HepG2 (cell line): ENCODE results near the gene TMEM127. TPM values are rescaled to one million over a fixed set of nuclear protein-coding genes. Genes with fewer than 3 reads are reported as not detected.

ENCODE experiments used
- ATAC-seq: fragments of 200-7000 bp; cut with Tn5 transposase; 3 replicates; pipeline ENCODE4 v1.9.1; 2020; ENCODE audit warnings: mild to moderate bottlenecking, moderate library complexity
- BruUV-seq: library from RNA; stranded (reverse); fragments of 400-500 nt; replicated peaks from 2 replicates; lab custom pipeline; 2021; lab: Mats Ljungman, UMichigan
- CTCF ChIA-PET: fragments of 300-600 bp; formaldehyde crosslinking; extraction: SDS; loops from one replicate; lab custom pipeline; 2021; ENCODE audit warnings: low total read pairs, inconsistent platforms, low intra/inter-chr PET ratio; lab: Yijun Ruan, JAX
- POLR2A ChIA-PET: fragments of 350-600 bp; sonication (Branson Sonifier 250); formaldehyde crosslinking; loops from one replicate; lab custom pipeline; 2020; ENCODE audit warnings: antibody characterized with exemption, inconsistent platforms; lab: Yijun Ruan, JAX
- DNase-seq: peaks from one replicate; pipeline ENCODE4 v3.0.0-alpha.2; 2015; ENCODE audit warnings: low spot score
- FAIRE-seq: peaks from 3 replicates; lab custom pipeline; 2011; peaks lifted over from hg19 to GRCh38; lab: Jason Lieb, UNC
- H2AFZ ChIP-seq: one replicate; pipeline ENCODE4 v1.6.1; 2011; ENCODE audit warnings: low read length, inconsistent platforms
- H3K27ac ChIP-seq: fragments of 300-600 bp; 3 replicates; pipeline ENCODE4 v1.8.0; 2011; ENCODE audit warnings: mixed run types, mild to moderate bottlenecking, mixed read lengths, low read length, inconsistent platforms; ENCODE audit not compliant: insufficient read depth; ENCODE audit errors: extremely low read length
- H3K27me3 ChIP-seq, 2 experiments: fragments of 200-600 bp in 1 of 2; 2 replicates in 1 of 2; 3 replicates in 1 of 2; pipeline versions ENCODE4 v1.6.0 to v1.8.0; 2011; ENCODE audit warnings: low read length in 2 of 2, mild to moderate bottlenecking in 2 of 2, moderate library complexity in 2 of 2, inconsistent platforms in 1 of 2; ENCODE audit not compliant: insufficient read depth in 2 of 2, control insufficient read depth in 1 of 2
- H3K36me3 ChIP-seq, 2 experiments: fragments of 200-600 bp in 1 of 2; replicated peaks in 1 of 2; 2 replicates in 1 of 2; 3 replicates in 1 of 2; pipeline versions ENCODE4 v1.5.1 to v1.8.0; 2011; ENCODE audit warnings: low read length in 2 of 2, inconsistent platforms in 1 of 2; ENCODE audit not compliant: insufficient read depth in 2 of 2, control insufficient read depth in 1 of 2
- H3K4me1 ChIP-seq: 2 replicates; pipeline ENCODE4 v1.5.1; 2012; ENCODE audit warnings: low read length, inconsistent platforms; ENCODE audit not compliant: insufficient read depth
- H3K4me2 ChIP-seq: 2 replicates; pipeline ENCODE4 v1.6.0; 2011; ENCODE audit warnings: low read depth, low read length, inconsistent platforms
- H3K4me3 ChIP-seq, 3 experiments: fragments of 200-600 bp in 1 of 3; sonication (generic), shearing (Covaris generic) in 1 of 3; replicated peaks in 1 of 3; 2 replicates each; pipeline ENCODE4 v1.5.1; 2011 to 2016; ENCODE audit warnings: low read length in 3 of 3, inconsistent platforms in 2 of 3, low read depth in 2 of 3, mild to moderate bottlenecking in 2 of 3, control low read depth in 1 of 3, mixed read lengths in 1 of 3; ENCODE audit not compliant: insufficient read depth in 1 of 3
- H3K79me2 ChIP-seq: one replicate; pipeline ENCODE4 v1.6.1; 2011; ENCODE audit warnings: low read length, inconsistent platforms; ENCODE audit not compliant: insufficient read depth
- H3K9ac ChIP-seq: 2 replicates; pipeline ENCODE4 v1.6.0; 2011; ENCODE audit warnings: mild to moderate bottlenecking, low read depth, low read length, inconsistent platforms; ENCODE audit not compliant: insufficient read depth
- H3K9me3 ChIP-seq: 2 replicates; pipeline ENCODE4 v1.5.1; 2012; ENCODE audit warnings: mild to moderate bottlenecking, low read length
- H4K20me1 ChIP-seq: 2 replicates; pipeline ENCODE4 v1.6.0; 2011; ENCODE audit warnings: inconsistent platforms, mild to moderate bottlenecking, low read length, moderate library complexity; ENCODE audit not compliant: insufficient read depth
- BHLHE40 ChIP-seq: IDR thresholded peaks from 2 replicates; pipeline ENCODE4 v1.6.1; 2011; ENCODE audit warnings: low read length, improper control_type of control experiment
- HHEX ChIP-seq: IDR thresholded peaks from 2 replicates; pipeline ENCODE4 v1.6.1; 2016; ENCODE audit warnings: control low read depth
- NFIC ChIP-seq: IDR thresholded peaks from 2 replicates; pipeline ENCODE4 v1.6.1; 2012; ENCODE audit warnings: mild to moderate bottlenecking, low read length, inconsistent platforms
- PHF5A ChIP-seq: IDR thresholded peaks from one replicate; pipeline ENCODE4 v1.6.1; 2018; ENCODE audit warnings: low read depth, missing genetic modification reagents; ENCODE audit not compliant: unreplicated experiment
- RARA ChIP-seq: IDR thresholded peaks from 2 replicates; pipeline ENCODE4 v1.6.1; 2016; ENCODE audit warnings: missing genetic modification reagents, missing compliant biosample characterization
- RFX1 ChIP-seq: fragments of 450-650 bp; IDR thresholded peaks from 2 replicates; pipeline ENCODE4 v1.6.1; 2017
- SATB2 ChIP-seq: sonication (generic); formaldehyde crosslinking; IDR thresholded peaks from 2 replicates; pipeline ENCODE4 v1.5.0; 2020; ENCODE audit warnings: missing genetic modification reagents
- SIN3B ChIP-seq: fragments of 150-350 bp; IDR thresholded peaks from 2 replicates; pipeline ENCODE4 v1.6.1; 2014; ENCODE audit warnings: low read length
- ZBTB7B ChIP-seq: sonication (generic); formaldehyde crosslinking; IDR thresholded peaks from 2 replicates; pipeline ENCODE4 v1.4.0; 2020; ENCODE audit warnings: missing genetic modification reagents
- ZMYM4 ChIP-seq: sonication (generic); formaldehyde crosslinking; IDR thresholded peaks from 2 replicates; pipeline ENCODE4 v1.8.1; 2023; ENCODE audit warnings: mild to moderate bottlenecking, missing genetic modification reagents
- ZNF230 ChIP-seq: sonication (generic); formaldehyde crosslinking; IDR thresholded peaks from 2 replicates; pipeline ENCODE4 v1.4.0; 2020; ENCODE audit warnings: mild to moderate bottlenecking, missing genetic modification reagents
- ZNF296 ChIP-seq: sonication (generic); formaldehyde crosslinking; conservative IDR thresholded peaks from 2 replicates; pipeline ENCODE4 v1.5.0; 2020; ENCODE audit warnings: mild to moderate bottlenecking, missing genetic modification reagents
- ZNF460 ChIP-seq: sonication (generic); formaldehyde crosslinking; IDR thresholded peaks from 2 replicates; pipeline ENCODE4 v1.5.1; 2020; ENCODE audit warnings: missing genetic modification reagents, mild to moderate bottlenecking, borderline replicate concordance
- ZNF558 ChIP-seq: sonication (generic); formaldehyde crosslinking; IDR thresholded peaks from 2 replicates; pipeline ENCODE4 v1.9.0; 2022; ENCODE audit warnings: mild to moderate bottlenecking, missing genetic modification reagents, borderline replicate concordance
- ZNF75D ChIP-seq: sonication (generic); formaldehyde crosslinking; IDR thresholded peaks from 2 replicates; pipeline ENCODE4 v1.8.1; 2023; ENCODE audit warnings: missing genetic modification reagents, mild to moderate bottlenecking, borderline replicate concordance
- ZNF790 ChIP-seq: sonication (generic); formaldehyde crosslinking; IDR thresholded peaks from 2 replicates; pipeline ENCODE4 v1.8.0; 2022; ENCODE audit warnings: missing genetic modification reagents, mild to moderate bottlenecking, borderline replicate concordance
- WGBS: methylation state at CpG from one replicate; pipeline ENCODE4 v1.1.6; 2017; ENCODE audit warnings: low lambda C conversion rate; 5-methylcytosine and 5-hydroxymethylcytosine counted together
- in situ Hi-C: cut with HindIII; loops from 2 replicates; pipeline ENCODE4 v1.10.0; 2017; ENCODE audit warnings: low pct_unique_long_range_greater_than_20kb; ENCODE audit not compliant: extremely low pct_ligation_motif_present
- intact Hi-C: fragments of 100-400 bp; cut with micrococcal nuclease; formaldehyde crosslinking; loops from one replicate; pipeline ENCODE4 v1.10.0; 2022; ENCODE audit not compliant: unreplicated experiment
- polyA plus RNA-seq, 8 experiments: library from polyadenylated mRNA; depleted of rRNA in 3 of 8; stranded (reverse) in 7 of 8; unstranded in 1 of 8; fragments of >200 nt; fragmentation: Illumina TruSeq in 4 of 8; extraction: Trizol in 4 of 8; gene quantifications; 2 replicates each; pipeline versions ENCODE4 v1.2.1 to v1.2.3, GENCODE V29; 2011 to 2016; ENCODE audit warnings: low read depth in 4 of 8, missing spikeins in 1 of 8, mixed read lengths in 1 of 8; ENCODE audit not compliant: insufficient read depth in 1 of 8
- total RNA-seq, 5 experiments: library from RNA; depleted of rRNA; stranded (reverse); fragments of >200 nt; fragmentation: Illumina TruSeq; extraction: Trizol; gene quantifications; 2 replicates each; pipeline ENCODE4 v1.2.3, GENCODE V29; 2016; ENCODE audit warnings: low read depth in 1 of 5
- TF ChIP-seq, protein P1 (sequence below): sonication (generic); formaldehyde crosslinking; IDR thresholded peaks from 2 replicates; pipeline ENCODE4 v1.4.0; 2020; ENCODE audit warnings: missing genetic modification reagents, borderline replicate concordance
- TF ChIP-seq, protein P2 (sequence below), 2 experiments: IDR thresholded peaks; 2 replicates each; pipeline ENCODE4 v1.6.1; 2011 to 2012; ENCODE audit warnings: low read length in 2 of 2, borderline replicate concordance in 1 of 2, low read depth in 1 of 2, mild to moderate bottlenecking in 1 of 2, moderate library complexity in 1 of 2
- TF ChIP-seq, protein P3 (sequence below): sonication (generic); formaldehyde crosslinking; IDR thresholded peaks from 2 replicates; pipeline ENCODE4 v1.5.0; 2020; ENCODE audit warnings: missing genetic modification reagents, mild to moderate bottlenecking, borderline replicate concordance

TMEM127 gene
- total and polyA plus RNA-seq, 2 of the 13 experiments (the other 11 are each of a cell fraction or from before 2014, with no cell fraction given) = 21.5 to 33.9 TPM

DNA sequence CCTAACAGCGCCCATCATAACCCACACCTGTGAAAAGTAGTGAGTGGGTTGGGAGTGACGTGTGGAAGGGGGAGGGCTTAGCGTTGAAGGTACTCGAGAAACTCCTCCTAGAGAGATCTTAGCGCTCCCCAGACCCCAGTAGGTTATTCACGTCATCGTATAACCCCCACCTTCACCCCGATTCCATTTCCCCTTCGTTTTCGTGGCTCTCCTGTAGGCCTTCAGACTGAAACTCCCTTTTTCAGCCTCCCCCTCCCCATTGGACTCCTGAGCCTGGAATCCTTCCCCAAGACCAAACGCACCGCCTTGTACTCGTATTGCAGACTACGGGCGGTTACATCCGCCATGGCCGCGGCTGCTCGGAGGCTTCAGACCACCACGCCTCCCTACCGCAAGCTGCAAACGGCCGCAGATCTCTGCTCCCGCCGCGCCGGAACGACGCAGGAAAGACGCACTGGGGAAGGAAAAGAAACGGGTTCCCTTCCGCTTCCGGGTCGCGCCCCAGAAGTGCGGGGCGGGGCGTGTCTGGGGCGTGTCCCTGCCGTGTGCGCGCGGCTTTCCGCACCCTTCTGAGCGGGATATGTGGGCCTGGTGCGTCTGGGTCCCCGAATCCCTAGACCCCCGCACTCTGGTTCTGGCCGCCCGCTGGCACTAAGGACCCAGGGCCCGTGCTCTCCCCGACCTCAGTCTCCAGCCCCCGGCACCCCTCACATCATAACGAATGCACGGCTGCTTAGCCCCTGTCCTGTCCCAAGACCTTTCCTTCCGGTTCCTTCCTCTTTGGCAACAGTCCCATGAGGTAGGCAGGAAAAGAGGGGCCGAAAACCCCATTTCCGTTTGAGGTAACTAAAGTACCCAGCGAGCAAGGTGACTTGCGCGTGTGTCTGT is 39.5 kb upstream of the TMEM127 start, which contains the start of gene SNRNP200:
Gene SNRNP200 (minus strand): TSS at position 456 of the 888 bp plus-strand sequence. CDS start 109 bp downstream, at position 347.
- no peaks in the 10 kb centered on the region for H3K9me3 ChIP-seq
- H3K9ac ChIP-seq = peak within 1 kb of the TSS; percentile 85
- DNase-seq (peak; percentile 86), FAIRE-seq (peak; percentile 66), ATAC-seq (peak; percentile 98)
- H3K4me2 ChIP-seq = peak within 1 kb of the TSS; percentile 89
- peak within 1 kb of the TSS; percentile 8 for H2AFZ ChIP-seq
- ChIA-PET CTCF (interaction anchor here (1.4 kb wide), 1 partner anchor 203 kb away, joined by 4 read pairs; no protein-coding TSS in a partner anchor), POLR2A (interaction anchor here (0.7 to 4.0 kb wide), 21 partner anchors 8 to 118 kb away, joined by 3 to 45 read pairs (median 4); partner anchors contain the start of genes CIAO1, ITPRIPL1, NCAPH and STARD7)
- in situ Hi-C loops (no loop called here), intact Hi-C loops (loop anchor here (1.0 to 2.0 kb wide), 5 partner anchors 16 to 204 kb away; partner anchors contain the start of genes CIAO1 and ITPRIPL1)
- H3K27ac ChIP-seq = peak within 1 kb of the TSS; percentile 75
- BruUV-seq = no TSS peak
- peak within 1 kb of the TSS; percentile 79 to 92 (median 91) for H3K4me3 ChIP-seq
- peaks cover 17 to 30% of the 10 kb centered on the region in 2 experiments for H3K36me3 ChIP-seq
- WGBS = 3% methylated on average over 52 of the region's 61 CpGs
- no peaks in the 10 kb centered on the region for H4K20me1 ChIP-seq
- H3K79me2 ChIP-seq = peaks cover 43% of the 10 kb centered on the region
- peaks cover 37% of the 10 kb centered on the region for H3K4me1 ChIP-seq
- no peaks in the 10 kb centered on the region; a peak in 1 of 5 replicates for H3K27me3 ChIP-seq
- no peak; the same call in 1 of the 2 replicates for TF ChIP-seq ZBTB7B (CRISPR knock-in tag)
- TF ChIP-seq PHF5A (CRISPR knock-in tag) = peak; percentile 66
- no peak for TF ChIP-seq HHEX
- TF ChIP-seq RFX1 = no peak
- TF ChIP-seq NFIC = 0 out of 2 replicates have a peak, but pooled peaks have one; percentile 63
- TF ChIP-seq BHLHE40 = no peak
- TF ChIP-seq, protein P1, sequence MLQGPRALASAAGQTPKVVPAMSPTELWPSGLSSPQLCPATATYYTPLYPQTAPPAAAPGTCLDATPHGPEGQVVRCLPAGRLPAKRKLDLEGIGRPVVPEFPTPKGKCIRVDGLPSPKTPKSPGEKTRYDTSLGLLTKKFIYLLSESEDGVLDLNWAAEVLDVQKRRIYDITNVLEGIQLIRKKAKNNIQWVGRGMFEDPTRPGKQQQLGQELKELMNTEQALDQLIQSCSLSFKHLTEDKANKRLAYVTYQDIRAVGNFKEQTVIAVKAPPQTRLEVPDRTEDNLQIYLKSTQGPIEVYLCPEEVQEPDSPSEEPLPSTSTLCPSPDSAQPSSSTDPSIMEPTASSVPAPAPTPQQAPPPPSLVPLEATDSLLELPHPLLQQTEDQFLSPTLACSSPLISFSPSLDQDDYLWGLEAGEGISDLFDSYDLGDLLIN = peak; percentile 98
- TF ChIP-seq, protein P2, sequence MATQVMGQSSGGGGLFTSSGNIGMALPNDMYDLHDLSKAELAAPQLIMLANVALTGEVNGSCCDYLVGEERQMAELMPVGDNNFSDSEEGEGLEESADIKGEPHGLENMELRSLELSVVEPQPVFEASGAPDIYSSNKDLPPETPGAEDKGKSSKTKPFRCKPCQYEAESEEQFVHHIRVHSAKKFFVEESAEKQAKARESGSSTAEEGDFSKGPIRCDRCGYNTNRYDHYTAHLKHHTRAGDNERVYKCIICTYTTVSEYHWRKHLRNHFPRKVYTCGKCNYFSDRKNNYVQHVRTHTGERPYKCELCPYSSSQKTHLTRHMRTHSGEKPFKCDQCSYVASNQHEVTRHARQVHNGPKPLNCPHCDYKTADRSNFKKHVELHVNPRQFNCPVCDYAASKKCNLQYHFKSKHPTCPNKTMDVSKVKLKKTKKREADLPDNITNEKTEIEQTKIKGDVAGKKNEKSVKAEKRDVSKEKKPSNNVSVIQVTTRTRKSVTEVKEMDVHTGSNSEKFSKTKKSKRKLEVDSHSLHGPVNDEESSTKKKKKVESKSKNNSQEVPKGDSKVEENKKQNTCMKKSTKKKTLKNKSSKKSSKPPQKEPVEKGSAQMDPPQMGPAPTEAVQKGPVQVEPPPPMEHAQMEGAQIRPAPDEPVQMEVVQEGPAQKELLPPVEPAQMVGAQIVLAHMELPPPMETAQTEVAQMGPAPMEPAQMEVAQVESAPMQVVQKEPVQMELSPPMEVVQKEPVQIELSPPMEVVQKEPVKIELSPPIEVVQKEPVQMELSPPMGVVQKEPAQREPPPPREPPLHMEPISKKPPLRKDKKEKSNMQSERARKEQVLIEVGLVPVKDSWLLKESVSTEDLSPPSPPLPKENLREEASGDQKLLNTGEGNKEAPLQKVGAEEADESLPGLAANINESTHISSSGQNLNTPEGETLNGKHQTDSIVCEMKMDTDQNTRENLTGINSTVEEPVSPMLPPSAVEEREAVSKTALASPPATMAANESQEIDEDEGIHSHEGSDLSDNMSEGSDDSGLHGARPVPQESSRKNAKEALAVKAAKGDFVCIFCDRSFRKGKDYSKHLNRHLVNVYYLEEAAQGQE (IDR thresholded peaks at IDR 0.05; ENCODE audit: borderline replicate concordance in 1 of 2, low read depth in 1 of 2, low read length in 2 of 2) = no peak
- no peak for TF ChIP-seq ZNF75D
- TF ChIP-seq ZNF558 (CRISPR knock-in tag) = no peak; the same call in 1 of the 2 replicates
- TF ChIP-seq SATB2 (CRISPR knock-in tag) = peak; percentile 91
- TF ChIP-seq, protein P3, sequence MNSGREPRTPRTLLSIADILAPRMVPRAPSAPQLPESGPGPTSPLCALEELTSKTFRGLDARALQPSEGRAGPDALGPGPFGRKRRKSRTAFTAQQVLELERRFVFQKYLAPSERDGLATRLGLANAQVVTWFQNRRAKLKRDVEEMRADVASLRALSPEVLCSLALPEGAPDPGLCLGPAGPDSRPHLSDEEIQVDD = no peak; the same call in 1 of the 2 replicates
- no peak; the same call in 1 of the 2 replicates for TF ChIP-seq ZNF460 (CRISPR knock-in tag)
- TF ChIP-seq ZNF296 = no peak
- TF ChIP-seq RARA = peak; percentile 54; the same call in 1 of the 2 replicates
- peak; percentile 78; the same call in 1 of the 2 replicates for TF ChIP-seq SIN3B
- peak; percentile 81 for TF ChIP-seq ZMYM4 (CRISPR knock-in tag)
- no peak; the same call in 1 of the 2 replicates for TF ChIP-seq ZNF790
- peak; percentile 98 for TF ChIP-seq ZNF230 (CRISPR knock-in tag)
